GM23338 (cell line): ENCODE data around the gene ACYP2. TPM values are rescaled to one million over a fixed set of nuclear protein-coding genes. Genes with fewer than 3 reads are reported as not detected.

Experiments used
- ATAC-seq: fragments of 200-7000 bp; cut with Tn5 transposase; 3 replicates; pipeline ENCODE4 v1.9.1; 2020
- DNase-seq: peaks from one replicate; pipeline ENCODE4 v3.0.0-alpha.2; 2015; ENCODE audit warnings: low spot score
- H2AFZ ChIP-seq: fragments of 200-600 bp; sonication (generic); 2 replicates; pipeline ENCODE4 v1.8.0; 2016; ENCODE audit warnings: antibody characterized with exemption, mild to moderate bottlenecking, moderate library complexity
- H3F3A ChIP-seq: fragments of 200-600 bp; sonication (generic); replicated peaks from 2 replicates; pipeline ENCODE4 v1.8.0; 2017; ENCODE audit warnings: antibody characterized with exemption, mixed run types, low read depth
- H3K27ac ChIP-seq: fragments of 200-600 bp; sonication (generic); 2 replicates; pipeline ENCODE4 v1.6.1; 2016; ENCODE audit warnings: low read depth
- H3K27me3 ChIP-seq: fragments of 200-600 bp; sonication (generic); 2 replicates; pipeline ENCODE4 v1.8.0; 2016; ENCODE audit warnings: mild to moderate bottlenecking, mixed run types, moderate library complexity; ENCODE audit not compliant: insufficient read depth
- H3K36me3 ChIP-seq: fragments of 200-600 bp; sonication (generic); 2 replicates; pipeline ENCODE4 v1.8.0; 2016; ENCODE audit warnings: mild to moderate bottlenecking; ENCODE audit not compliant: insufficient read depth
- H3K4me1 ChIP-seq: fragments of 200-600 bp; sonication (generic); 2 replicates; pipeline ENCODE4 v1.8.0; 2016; ENCODE audit warnings: mild to moderate bottlenecking, moderate library complexity; ENCODE audit not compliant: insufficient read depth
- H3K4me2 ChIP-seq: fragments of 200-600 bp; sonication (generic); 2 replicates; pipeline ENCODE4 v1.7.1; 2017; ENCODE audit warnings: mixed run types
- H3K4me3 ChIP-seq: fragments of 200-600 bp; sonication (generic); 2 replicates; pipeline ENCODE4 v1.6.1; 2016; ENCODE audit warnings: mixed run types
- H3K79me2 ChIP-seq: fragments of 200-600 bp; sonication (generic); replicated peaks from 2 replicates; pipeline ENCODE4 v1.8.0; 2017; ENCODE audit warnings: mild to moderate bottlenecking; ENCODE audit not compliant: insufficient read depth
- H3K9me2 ChIP-seq: fragments of 200-600 bp; sonication (generic); 2 replicates; pipeline ENCODE4 v1.8.0; 2017; ENCODE audit not compliant: insufficient read depth
- H4K20me1 ChIP-seq: fragments of 200-600 bp; sonication (generic); replicated peaks from 2 replicates; pipeline ENCODE4 v1.8.0; 2017; ENCODE audit warnings: mild to moderate bottlenecking; ENCODE audit not compliant: insufficient read depth
- H3K27ac Mint-ChIP-seq: 2 replicates; pipeline ENCODE4 v1.8.0; 2020; ENCODE audit warnings: inconsistent platforms, mild to moderate bottlenecking, moderate library complexity, mixed read lengths
- H3K27me3 Mint-ChIP-seq: 3 replicates; pipeline ENCODE4 v1.8.0; 2022; ENCODE audit warnings: low read depth, mild to moderate bottlenecking, moderate library complexity, mixed read lengths, inconsistent platforms; ENCODE audit not compliant: insufficient read depth, poor library complexity
- H3K36me3 Mint-ChIP-seq: 3 replicates; pipeline ENCODE4 v1.8.0; 2021; ENCODE audit warnings: low read depth, mild to moderate bottlenecking, inconsistent platforms, moderate library complexity, mixed read lengths
- H3K4me1 Mint-ChIP-seq: 3 replicates; pipeline ENCODE4 v1.8.0; 2020; ENCODE audit warnings: mild to moderate bottlenecking, inconsistent platforms, mixed read lengths
- H3K4me3 Mint-ChIP-seq: 3 replicates; pipeline ENCODE4 v1.8.0; 2021; ENCODE audit warnings: moderate library complexity, mild to moderate bottlenecking, inconsistent platforms, mixed read lengths
- H3K9me3 Mint-ChIP-seq: 3 replicates; pipeline ENCODE4 v1.8.0; 2020; ENCODE audit warnings: moderate library complexity, mild to moderate bottlenecking, inconsistent platforms, mixed read lengths
- CTCF ChIP-seq, 2 experiments: fragments of 200-600 bp in 1 of 2; sonication (generic) in 1 of 2; conservative IDR thresholded peaks; 2 replicates each; pipeline versions ENCODE4 v1.5.1 to v1.6.1; 2016 to 2017; ENCODE audit warnings: antibody characterized with exemption in 2 of 2, low read depth in 2 of 2, mild to moderate bottlenecking in 2 of 2, moderate library complexity in 1 of 2
- EZH2phosphoT487 ChIP-seq: fragments of 200-600 bp; sonication (generic); IDR thresholded peaks from one replicate; pipeline ENCODE4 v1.8.1; 2018; ENCODE audit warnings: antibody characterized with exemption; ENCODE audit not compliant: unreplicated experiment
- NANOG ChIP-seq: IDR thresholded peaks from 2 replicates; pipeline ENCODE4 v1.6.1; 2016; ENCODE audit warnings: antibody characterized with exemption, borderline replicate concordance
- STAT1 ChIP-seq: IDR thresholded peaks from one replicate; pipeline ENCODE4 v1.6.1; 2016; ENCODE audit warnings: antibody characterized with exemption; ENCODE audit not compliant: unreplicated experiment
- ZNF114 ChIP-seq: fragments of 250-450 bp; sonication (Bioruptor Pico); IDR thresholded peaks from 2 replicates; pipeline ENCODE4 v1.5.0; 2020; ENCODE audit warnings: mild to moderate bottlenecking, moderate library complexity
- ZNF331 ChIP-seq: fragments of 250-450 bp; sonication (Bioruptor Pico); IDR thresholded peaks from 2 replicates; pipeline ENCODE4 v1.5.0; 2020; ENCODE audit warnings: low read depth, mild to moderate bottlenecking, moderate library complexity
- ZNF462 ChIP-seq: fragments of 250-450 bp; sonication (Bioruptor Pico); IDR thresholded peaks from 2 replicates; pipeline ENCODE4 v1.5.0; 2020; ENCODE audit warnings: mild to moderate bottlenecking, moderate library complexity
- polyA plus RNA-seq: library from polyadenylated mRNA; unstranded; fragments of >200 nt; fragmentation: Nextera tagmentation; extraction: Ambion mirVana; gene quantifications from 2 replicates; pipeline ENCODE4 v1.2.1, GENCODE V29; 2016
- total RNA-seq: library from RNA; depleted of rRNA; stranded (reverse); fragments of >200 nt; shearing (Covaris generic); gene quantifications from 2 replicates; pipeline ENCODE4 v1.2.3, GENCODE V29; 2014

ACYP2 gene
- total and polyA plus RNA-seq, 2 experiments from 2014 or later = 2.3 to 15.5 TPM

- H3K4me3 Mint-ChIP-seq = no peak overlapping the region
These were observed 27.2 kb upstream of the ACYP2 start for GRCh38 chr2:54088191-54088634.

More at GRCh38 chr2:54088191-54088634, 27.2 kb upstream of the ACYP2 start:
- Histone ChIP-seq H4K20me1 (no peaks in the 10 kb centered on the region), H3K27me3 (no peaks in the 10 kb centered on the region), H3K79me2 (no peaks in the 10 kb centered on the region), H3K4me2 (no peak overlapping the region), H3K36me3 (no peaks in the 10 kb centered on the region), H3F3A (no peaks in the 10 kb centered on the region), H3K4me3 (no peak overlapping the region), H2AFZ (no peak overlapping the region), H3K9me2 (no peaks in the 10 kb centered on the region), H3K27ac (no peak overlapping the region), H3K4me1 (peaks cover 6% of the 10 kb centered on the region; the same call in 1 of the 2 replicates)
- Mint-ChIP-seq H3K27ac (no peak overlapping the region), H3K9me3 (no peaks in the 10 kb centered on the region), H3K36me3 (no peaks in the 10 kb centered on the region), H3K27me3 (peaks cover 4% of the 10 kb centered on the region), H3K4me1 (peaks cover 10% of the 10 kb centered on the region)
- TF ChIP-seq ZNF114 (CRISPR knock-in tag) = no peak
- no peak for TF ChIP-seq ZNF331 (CRISPR knock-in tag)
- TF ChIP-seq ZNF462 (CRISPR knock-in tag) = no peak
- TF ChIP-seq CTCF (conservative IDR thresholded peaks at IDR 0.05; ENCODE audit: low read depth in 2 of 2) = no peak
- TF ChIP-seq EZH2phosphoT487 = no peak
- TF ChIP-seq STAT1 = no peak
- no peak for TF ChIP-seq NANOG
- DNase-seq (no peak), ATAC-seq (peak; percentile 38)
